H9 (cell line): ENCODE data around the gene CLMN. TPM values are rescaled to one million over a fixed set of nuclear protein-coding genes. Genes with fewer than 3 reads are reported as not detected.

Source experiments
- DNase-seq: peaks from one replicate; pipeline ENCODE4 v3.0.0-alpha.2; 2017
- H2AFZ ChIP-seq: one replicate; pipeline ENCODE4 v1.6.1; 2013; ENCODE audit warnings: mild to moderate bottlenecking, low read length, control low read depth, moderate library complexity
- H2AK5ac ChIP-seq: 2 replicates; pipeline ENCODE4 v1.6.1; 2013; ENCODE audit warnings: low read length, control low read depth, mixed read lengths; ENCODE audit not compliant: insufficient read length
- H2BK120ac ChIP-seq: one replicate; pipeline ENCODE4 v1.6.1; 2013; ENCODE audit warnings: low read depth, mild to moderate bottlenecking, low read length, control low read depth, inconsistent platforms; ENCODE audit not compliant: poor library complexity, severe bottlenecking
- H2BK12ac ChIP-seq: 2 replicates; pipeline ENCODE4 v1.6.1; 2013; ENCODE audit warnings: low read length, control low read depth, mixed read lengths, low read depth; ENCODE audit not compliant: insufficient read length
- H2BK15ac ChIP-seq: 2 replicates; pipeline ENCODE4 v1.6.1; 2013; ENCODE audit warnings: low read depth, low read length, control low read depth
- H2BK20ac ChIP-seq: one replicate; pipeline ENCODE4 v1.6.1; 2013; ENCODE audit warnings: low read depth, mild to moderate bottlenecking, low read length, control low read depth, inconsistent platforms; ENCODE audit not compliant: poor library complexity, severe bottlenecking
- H2BK5ac ChIP-seq: 2 replicates; pipeline ENCODE4 v1.6.1; 2013; ENCODE audit warnings: low read length, control low read depth, mixed read lengths; ENCODE audit not compliant: insufficient read length
- H3K14ac ChIP-seq: 2 replicates; pipeline ENCODE4 v1.6.1; 2013; ENCODE audit warnings: low read length, control low read depth; ENCODE audit not compliant: insufficient read depth
- H3K18ac ChIP-seq: 2 replicates; pipeline ENCODE4 v1.6.1; 2013; ENCODE audit warnings: low read depth, mild to moderate bottlenecking, mixed read lengths, low read length, control low read depth; ENCODE audit not compliant: insufficient read length
- H3K23ac ChIP-seq: 2 replicates; pipeline ENCODE4 v1.6.1; 2013; ENCODE audit warnings: low read length, control low read depth, mixed read lengths, low read depth; ENCODE audit not compliant: insufficient read length
- H3K23me2 ChIP-seq: 2 replicates; pipeline ENCODE4 v1.6.1; 2013; ENCODE audit warnings: low read depth, mild to moderate bottlenecking, mixed read lengths, low read length, control low read depth; ENCODE audit not compliant: insufficient read length, poor library complexity, severe bottlenecking
- H3K27ac ChIP-seq: 2 replicates; pipeline ENCODE4 v1.5.1; 2013; ENCODE audit warnings: low read length, control low read depth, mixed read lengths, low read depth; ENCODE audit not compliant: insufficient read length
- H3K27me3 ChIP-seq: 2 replicates; pipeline ENCODE4 v1.6.1; 2013; ENCODE audit warnings: low read length, control low read depth, inconsistent platforms; ENCODE audit not compliant: insufficient read depth
- H3K4ac ChIP-seq: 2 replicates; pipeline ENCODE4 v1.6.1; 2013; ENCODE audit warnings: low read depth, mild to moderate bottlenecking, control low read depth, inconsistent platforms, low read length, moderate library complexity
- H3K4me1 ChIP-seq: 2 replicates; pipeline ENCODE4 v1.6.1; 2013; ENCODE audit warnings: low read length, control low read depth, inconsistent platforms; ENCODE audit not compliant: insufficient read depth
- H3K4me2 ChIP-seq: 2 replicates; pipeline ENCODE4 v1.6.1; 2013; ENCODE audit warnings: low read length, control low read depth, mixed read lengths; ENCODE audit not compliant: insufficient read length, insufficient read depth
- H3K56ac ChIP-seq: 2 replicates; pipeline ENCODE4 v1.6.1; 2013; ENCODE audit warnings: low read depth, mild to moderate bottlenecking, mixed read lengths, low read length, control low read depth; ENCODE audit not compliant: insufficient read length
- H3K79me1 ChIP-seq: 2 replicates; pipeline ENCODE4 v1.6.1; 2013; ENCODE audit warnings: low read depth, mild to moderate bottlenecking, moderate library complexity, low read length, control low read depth, inconsistent platforms; ENCODE audit not compliant: insufficient read depth, poor library complexity, severe bottlenecking
- H3K79me2 ChIP-seq: 2 replicates; pipeline ENCODE4 v1.6.1; 2013; ENCODE audit warnings: low read length, control low read depth, inconsistent platforms; ENCODE audit not compliant: insufficient read depth
- H3K9ac ChIP-seq: 2 replicates; pipeline ENCODE4 v1.6.1; 2013; ENCODE audit warnings: low read length, control low read depth, mixed read lengths; ENCODE audit not compliant: insufficient read length; ENCODE audit errors: extremely low read depth
- H3K9me3 ChIP-seq: one replicate; pipeline ENCODE4 v1.6.1; 2013; ENCODE audit warnings: low read depth, low read length, inconsistent platforms; ENCODE audit not compliant: control insufficient read depth
- H3T11ph ChIP-seq: one replicate; pipeline ENCODE4 v1.6.1; 2013; ENCODE audit warnings: mild to moderate bottlenecking, low read length, control low read depth, inconsistent platforms
- H4K20me1 ChIP-seq: one replicate; pipeline ENCODE4 v1.6.1; 2013; ENCODE audit not compliant: control insufficient read depth, insufficient read length, insufficient read depth
- H4K5ac ChIP-seq: 2 replicates; pipeline ENCODE4 v1.6.1; 2013; ENCODE audit warnings: low read depth, mild to moderate bottlenecking, mixed read lengths, low read length, control low read depth; ENCODE audit not compliant: insufficient read length
- H4K8ac ChIP-seq: replicated peaks from 2 replicates; pipeline ENCODE4 v1.6.1; 2013; ENCODE audit warnings: low read length, control low read depth, mixed read lengths, low read depth; ENCODE audit not compliant: insufficient read length
- H4K91ac ChIP-seq: 2 replicates; pipeline ENCODE4 v1.6.1; 2013; ENCODE audit warnings: low read depth, mild to moderate bottlenecking, moderate library complexity, mixed read lengths, low read length, control low read depth; ENCODE audit not compliant: insufficient read length
- H3K27ac Mint-ChIP-seq, 3 experiments: 2 replicates in 2 of 3; 3 replicates in 1 of 3; pipeline ENCODE4 v1.8.0; 2020 to 2021; ENCODE audit warnings: mixed read lengths in 3 of 3, mild to moderate bottlenecking in 1 of 3, moderate library complexity in 1 of 3
- H3K27me3 Mint-ChIP-seq: 2 replicates; pipeline ENCODE4 v1.8.0; 2021; ENCODE audit warnings: low read depth, mild to moderate bottlenecking, moderate library complexity, mixed read lengths
- H3K36me3 Mint-ChIP-seq, 3 experiments: 2 replicates in 2 of 3; 3 replicates in 1 of 3; pipeline ENCODE4 v1.8.0; 2020 to 2021; ENCODE audit warnings: low read depth in 3 of 3, mixed read lengths in 3 of 3; ENCODE audit not compliant: insufficient read depth in 1 of 3
- H3K4me1 Mint-ChIP-seq, 2 experiments: 2 replicates each; pipeline ENCODE4 v1.8.0; 2020; ENCODE audit warnings: mixed read lengths in 2 of 2
- H3K4me3 Mint-ChIP-seq, 2 experiments: 2 replicates in 1 of 2; 3 replicates in 1 of 2; pipeline ENCODE4 v1.8.0; 2020 to 2021; ENCODE audit warnings: mild to moderate bottlenecking in 2 of 2, mixed read lengths in 2 of 2, moderate library complexity in 1 of 2
- H3K9me3 Mint-ChIP-seq, 2 experiments: 2 replicates in 1 of 2; 3 replicates in 1 of 2; pipeline ENCODE4 v1.8.0; 2020; ENCODE audit warnings: mild to moderate bottlenecking in 2 of 2, mixed read lengths in 2 of 2, moderate library complexity in 1 of 2
- CTCF ChIP-seq: fragments of 200-600 bp; sonication (generic); conservative IDR thresholded peaks from 3 replicates; pipeline ENCODE4 v1.8.0; 2021; ENCODE audit warnings: antibody characterized with exemption, mild to moderate bottlenecking
- WGBS: extraction: QIAGEN DNeasy Blood & Tissue Kit; methylation state at CpG from one replicate; pipeline ENCODE4 v1.1.7; 2013; ENCODE audit warnings: missing lambda C conversion rate, low lambda C conversion rate, mixed read lengths; ENCODE audit not compliant: insufficient read length; ENCODE audit errors: extremely low coverage; 5-methylcytosine and 5-hydroxymethylcytosine counted together
- total RNA-seq: library from RNA; stranded (reverse); gene quantifications from 2 replicates; pipeline ENCODE4 v1.2.1, GENCODE V29; 2021

Gene CLMN
- total RNA-seq, 1 experiment from 2014 or later, result 7.6 TPM

GRCh38 chr14:95356245-95356869 is 36.6 kb upstream of the CLMN start:
- no peak overlapping the region for H3K18ac ChIP-seq
- H3K23me2 ChIP-seq, result no peaks in the 10 kb centered on the region
- H3K9me3 ChIP-seq, result no peaks in the 10 kb centered on the region
- H3K4me1 Mint-ChIP-seq, result peaks cover 17 to 21% of the 10 kb centered on the region in 2 experiments
- H2BK15ac ChIP-seq, result no peak overlapping the region
- no peak overlapping the region for H2BK20ac ChIP-seq
- H3K4me3 Mint-ChIP-seq, result no peak overlapping the region
- no peaks in the 10 kb centered on the region for H3K4me1 ChIP-seq
- H3T11ph ChIP-seq, result no peak overlapping the region
- H2AK5ac ChIP-seq, result no peak overlapping the region
- no peak overlapping the region for H4K8ac ChIP-seq
- TF ChIP-seq CTCF, result no peak
- no peak overlapping the region for H2BK5ac ChIP-seq
- H3K27ac ChIP-seq, result no peak overlapping the region
- no peak overlapping the region for H2BK12ac ChIP-seq
- H3K79me2 ChIP-seq, result no peaks in the 10 kb centered on the region
- no CpG with 5 or more reads among the region's 14 CpGs for WGBS
- no peak overlapping the region for H2BK120ac ChIP-seq
- H4K20me1 ChIP-seq, result no peaks in the 10 kb centered on the region
- no peak overlapping the region for H4K5ac ChIP-seq
- no peaks in the 10 kb centered on the region for H3K27me3 ChIP-seq
- no peak overlapping the region for H3K23ac ChIP-seq
- H3K79me1 ChIP-seq, result no peaks in the 10 kb centered on the region
- no peak overlapping the region for H3K14ac ChIP-seq
- DNase-seq, result no peak
- H3K4ac ChIP-seq, result no peak overlapping the region
- no peak overlapping the region for H3K27ac Mint-ChIP-seq
- no peak overlapping the region for H3K56ac ChIP-seq
- no peak overlapping the region for H3K9ac ChIP-seq
- no peak overlapping the region for H2AFZ ChIP-seq
- H3K36me3 Mint-ChIP-seq, result peaks cover 0 to 6% (median 6%) of the 10 kb centered on the region in 3 experiments; a peak in 5 of 7 replicates
- peaks cover 4% of the 10 kb centered on the region for H3K27me3 Mint-ChIP-seq
- no peak overlapping the region for H4K91ac ChIP-seq
- H3K4me2 ChIP-seq, result no peak overlapping the region
- H3K9me3 Mint-ChIP-seq, result peaks cover 8 to 13% of the 10 kb centered on the region in 2 experiments
